ENCODE data around the gene CORO2A.

- TF ChIP-seq, protein P1, sequence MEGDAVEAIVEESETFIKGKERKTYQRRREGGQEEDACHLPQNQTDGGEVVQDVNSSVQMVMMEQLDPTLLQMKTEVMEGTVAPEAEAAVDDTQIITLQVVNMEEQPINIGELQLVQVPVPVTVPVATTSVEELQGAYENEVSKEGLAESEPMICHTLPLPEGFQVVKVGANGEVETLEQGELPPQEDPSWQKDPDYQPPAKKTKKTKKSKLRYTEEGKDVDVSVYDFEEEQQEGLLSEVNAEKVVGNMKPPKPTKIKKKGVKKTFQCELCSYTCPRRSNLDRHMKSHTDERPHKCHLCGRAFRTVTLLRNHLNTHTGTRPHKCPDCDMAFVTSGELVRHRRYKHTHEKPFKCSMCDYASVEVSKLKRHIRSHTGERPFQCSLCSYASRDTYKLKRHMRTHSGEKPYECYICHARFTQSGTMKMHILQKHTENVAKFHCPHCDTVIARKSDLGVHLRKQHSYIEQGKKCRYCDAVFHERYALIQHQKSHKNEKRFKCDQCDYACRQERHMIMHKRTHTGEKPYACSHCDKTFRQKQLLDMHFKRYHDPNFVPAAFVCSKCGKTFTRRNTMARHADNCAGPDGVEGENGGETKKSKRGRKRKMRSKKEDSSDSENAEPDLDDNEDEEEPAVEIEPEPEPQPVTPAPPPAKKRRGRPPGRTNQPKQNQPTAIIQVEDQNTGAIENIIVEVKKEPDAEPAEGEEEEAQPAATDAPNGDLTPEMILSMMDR (IDR thresholded peaks at IDR 0.05) = no peak
- TF ChIP-seq POLR2AphosphoS5 (IDR thresholded peaks at IDR 0.05) (no peak), POLR2A (IDR thresholded peaks at IDR 0.05) (no peak), EP300 (IDR thresholded peaks at IDR 0.05) (no peak)
Measured at GRCh38 chr9:98084396-98084795, 108.0 kb downstream of the CORO2A start.
